Measurements from ENCODE around the gene UNC5B. TPM values are rescaled to one million over a fixed set of nuclear protein-coding genes. Genes with fewer than 3 reads are reported as not detected.

UNC5B gene
- total RNA-seq, 1 experiment from 2014 or later: 9.9 TPM

GRCh38 chr10:71337219-71337701 lies 124.9 kb downstream of the UNC5B start:
- ChIA-PET POLR2A (ENCODE audit: low non-redundant PET) (no interaction called here), CTCF (no interaction called here)
- no peak overlapping the region for H3K27ac ChIP-seq (ENCODE audit: low read depth, low read length, poor library complexity, severe bottlenecking)
- H3K9me3 ChIP-seq (ENCODE audit: low read depth, low read length, poor library complexity, severe bottlenecking): no peaks in the 10 kb centered on the region
- TF ChIP-seq CTCF (conservative IDR thresholded peaks at IDR 0.05; ENCODE audit: low read depth, low read length) (no peak), EZH2 (IDR thresholded peaks at IDR 0.05; ENCODE audit: borderline replicate concordance, low read depth, low read length, poor library complexity, severe bottlenecking) (no peak)
- no peaks in the 10 kb centered on the region for H3K36me3 ChIP-seq (ENCODE audit: insufficient read depth, low read length, poor library complexity, severe bottlenecking)
- H3K27me3 ChIP-seq (replicated peaks; ENCODE audit: insufficient read depth, low read depth, low read length, poor library complexity): no peaks in the 10 kb centered on the region
- no peaks in the 10 kb centered on the region for H3K4me1 ChIP-seq (ENCODE audit: insufficient read depth, low read length, poor library complexity, severe bottlenecking)
- intact Hi-C loops (cut with micrococcal nuclease; ENCODE audit: unreplicated experiment): no loop called here
- no peak for DNase-seq (ENCODE audit: low spot score)
- no peak overlapping the region for H3K4me3 ChIP-seq (ENCODE audit: low read depth, low read length, poor library complexity, severe bottlenecking)
- BruUV-seq (replicated peaks): no TSS peak

- DNase-seq (ENCODE audit: low spot score): no peak
- H3K36me3 ChIP-seq (ENCODE audit: insufficient read depth, low read length, poor library complexity, severe bottlenecking): no peaks in the 10 kb centered on the region
- no TSS peak for BruUV-seq (replicated peaks)
- H3K4me1 ChIP-seq (ENCODE audit: insufficient read depth, low read length, poor library complexity, severe bottlenecking): no peaks in the 10 kb centered on the region
- ChIA-PET POLR2A (ENCODE audit: low non-redundant PET) (no interaction called here), CTCF (no interaction called here)
- no peaks in the 10 kb centered on the region for H3K27me3 ChIP-seq (replicated peaks; ENCODE audit: insufficient read depth, low read depth, low read length, poor library complexity)
- no peak overlapping the region for H3K4me3 ChIP-seq (ENCODE audit: low read depth, low read length, poor library complexity, severe bottlenecking)
- intact Hi-C loops (cut with micrococcal nuclease; ENCODE audit: unreplicated experiment): no loop called here
- no peak overlapping the region for H3K27ac ChIP-seq (ENCODE audit: low read depth, low read length, poor library complexity, severe bottlenecking)
- TF ChIP-seq CTCF (conservative IDR thresholded peaks at IDR 0.05; ENCODE audit: low read depth, low read length) (no peak), EZH2 (IDR thresholded peaks at IDR 0.05; ENCODE audit: borderline replicate concordance, low read depth, low read length, poor library complexity, severe bottlenecking) (no peak)
- H3K9me3 ChIP-seq (ENCODE audit: low read depth, low read length, poor library complexity, severe bottlenecking): no peaks in the 10 kb centered on the region
These were observed 126.5 kb downstream of the UNC5B start for GRCh38 chr10:71338728-71339495.

DNA sequence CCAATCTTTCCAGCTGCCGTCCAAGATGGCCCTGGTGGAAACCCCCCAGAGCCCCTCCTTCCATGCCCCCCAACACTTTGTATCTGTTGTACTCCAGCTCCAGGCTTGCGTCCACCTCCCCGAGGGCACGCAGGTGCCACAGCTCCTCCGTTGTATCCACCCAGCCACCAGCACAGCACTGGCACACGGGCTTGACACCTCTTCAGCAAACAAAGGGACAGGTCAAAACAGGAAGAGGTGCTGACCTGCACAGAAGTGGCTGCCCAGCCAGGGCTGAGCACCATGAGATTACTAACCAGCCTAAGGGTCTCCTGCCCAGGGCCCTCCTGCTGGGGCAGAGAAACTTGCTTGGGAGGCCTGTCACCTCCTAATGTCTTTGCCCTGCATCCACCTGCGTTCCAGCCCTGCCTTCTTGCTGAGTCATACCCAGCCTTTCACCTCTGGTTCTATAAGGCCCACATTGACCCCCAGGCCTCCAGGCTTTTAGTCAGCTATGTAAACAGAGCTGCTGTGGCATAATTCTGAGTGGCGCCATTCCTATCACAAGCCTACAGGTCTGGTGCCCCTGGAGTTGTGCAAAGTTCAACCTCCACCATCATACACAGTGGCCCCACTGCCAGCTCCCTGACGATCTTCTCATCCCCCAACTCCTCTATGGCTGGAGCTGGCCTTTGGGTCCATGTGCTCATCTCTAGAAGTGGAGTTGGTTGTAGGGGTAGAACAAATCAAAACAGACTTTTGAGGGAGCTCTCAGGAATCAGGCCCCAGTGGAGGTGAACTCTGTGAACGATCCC lies 127.6 kb downstream of the UNC5B start:
- CTCF ChIA-PET: no interaction called here
- POLR2A ChIA-PET (ENCODE audit: low non-redundant PET): no interaction called here
- Histone ChIP-seq H3K27me3 (replicated peaks; ENCODE audit: insufficient read depth, low read depth, low read length, poor library complexity) (no peaks in the 10 kb centered on the region), H3K9me3 (ENCODE audit: low read depth, low read length, poor library complexity, severe bottlenecking) (no peaks in the 10 kb centered on the region), H3K27ac (ENCODE audit: low read depth, low read length, poor library complexity, severe bottlenecking) (no peak overlapping the region), H3K4me3 (ENCODE audit: low read depth, low read length, poor library complexity, severe bottlenecking) (no peak overlapping the region), H3K36me3 (ENCODE audit: insufficient read depth, low read length, poor library complexity, severe bottlenecking) (no peaks in the 10 kb centered on the region), H3K4me1 (ENCODE audit: insufficient read depth, low read length, poor library complexity, severe bottlenecking) (no peaks in the 10 kb centered on the region)
- BruUV-seq (replicated peaks): no TSS peak
- DNase-seq (ENCODE audit: low spot score): no peak
- intact Hi-C loops (cut with micrococcal nuclease; ENCODE audit: unreplicated experiment): no loop called here
- TF ChIP-seq CTCF (conservative IDR thresholded peaks at IDR 0.05; ENCODE audit: low read depth, low read length) (no peak), EZH2 (IDR thresholded peaks at IDR 0.05; ENCODE audit: borderline replicate concordance, low read depth, low read length, poor library complexity, severe bottlenecking) (no peak)

All from A673 (cell line).